ENCODE measurements around the gene UGT1A7.
"Not testable (repeated sequence)": the region's sequence is repeated elsewhere in the genome, so short reads cannot be mapped to it uniquely, and the experiment has no call there.

GRCh38 chr2:233655943-233656342, 25.8 kb upstream of the UGT1A7 start:
- not testable (repeated sequence) for TF ChIP-seq POLR2AphosphoS5 (IDR thresholded peaks at IDR 0.05; ENCODE audit: low read depth, low read length); POLR2A (IDR thresholded peaks at IDR 0.05; ENCODE audit: low read depth, low read length); TAF1 (IDR thresholded peaks at IDR 0.05; ENCODE audit: borderline replicate concordance, low read depth, low read length)
